ENCODE measurements around the gene GOLPH3L.

The GOLPH3L gene

DNA sequence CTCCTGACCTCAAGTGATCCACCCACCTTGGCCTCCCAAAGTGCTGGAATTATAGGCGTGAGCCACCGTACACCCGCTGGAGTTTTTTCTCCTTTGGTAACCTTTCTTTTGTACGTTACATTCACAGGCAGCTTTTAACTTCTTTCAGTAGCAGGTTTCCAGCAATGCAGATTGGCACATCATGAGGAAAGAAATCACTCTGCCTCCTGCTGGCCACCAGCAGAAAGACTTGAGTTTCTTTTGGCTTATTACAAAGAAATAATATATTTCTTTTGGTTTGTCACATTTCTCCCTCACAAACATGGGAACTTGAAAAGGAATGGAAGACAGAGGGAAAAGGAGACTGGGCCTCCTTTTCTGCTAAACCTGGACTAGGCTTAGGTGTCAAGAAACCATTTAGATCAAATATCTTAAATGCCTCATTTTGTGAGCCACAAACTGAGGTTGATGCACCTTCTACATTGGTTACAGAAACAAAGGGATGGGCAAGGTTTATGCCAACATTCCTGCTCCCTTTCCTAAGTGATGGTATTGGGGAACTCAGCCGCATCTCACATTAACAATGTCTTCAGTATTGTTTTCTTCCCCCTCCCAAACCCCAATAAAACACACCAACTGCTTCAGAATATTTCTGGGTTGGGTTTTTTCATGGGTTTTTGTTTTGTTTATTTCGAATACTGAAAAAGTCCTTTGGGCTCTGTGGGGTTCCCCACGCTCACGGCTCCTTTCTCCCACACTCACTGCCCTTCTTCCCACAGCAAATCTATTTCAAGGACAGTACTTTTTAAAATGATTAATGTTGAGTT lies 75.3 kb downstream of the GOLPH3L start:
- no peak overlapping the region for H3K9ac ChIP-seq (ENCODE audit: insufficient read length, low read depth)

DNA sequence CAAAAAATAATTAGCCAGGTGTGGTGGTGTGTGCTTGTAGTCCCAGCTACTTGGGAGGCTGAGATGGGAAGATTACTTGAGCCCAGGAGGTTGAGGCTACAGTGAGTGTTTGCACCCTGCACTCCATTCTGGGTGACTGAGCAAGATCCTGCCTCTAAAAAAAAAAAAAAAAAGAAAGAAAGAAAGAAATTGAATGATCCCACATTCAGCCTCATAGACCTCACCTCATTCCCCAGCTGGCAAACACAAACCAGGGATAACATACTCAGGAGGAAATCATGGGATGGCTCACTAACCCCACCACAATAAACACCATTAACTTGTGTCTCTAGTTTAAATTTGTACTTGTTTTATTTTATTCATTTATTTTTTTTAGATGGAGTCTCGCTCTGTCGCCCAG lies 76.0 kb downstream of the GOLPH3L start:
- Histone ChIP-seq H3K9ac (ENCODE audit: insufficient read length, low read depth) (no peak overlapping the region), H3K36me3 (ENCODE audit: insufficient read depth, insufficient read length, low read length) (peaks cover 86% of the 10 kb centered on the region), H3K9me3 (ENCODE audit: insufficient read depth, low read length) (no peaks in the 10 kb centered on the region), H3K4me3 (ENCODE audit: insufficient read length, low read depth) (no peak overlapping the region), H3K4me1 (ENCODE audit: insufficient read depth, insufficient read length) (peaks cover 4% of the 10 kb centered on the region), H3K27me3 (ENCODE audit: insufficient read depth, insufficient read length) (no peaks in the 10 kb centered on the region)
- TF ChIP-seq SUZ12 (IDR thresholded peaks at IDR 0.05; ENCODE audit: extremely low read depth, insufficient read depth, insufficient read length) (no peak), ZNF274 (IDR thresholded peaks at IDR 0.05; ENCODE audit: low read depth, low read length) (no peak), YY1 (IDR thresholded peaks at IDR 0.05; ENCODE audit: insufficient read depth, insufficient read length) (no peak)
- DNase-seq (ENCODE audit: low read depth, low spot score): no peak

More for the DNA sequence above, 75.3 kb downstream of the GOLPH3L start:
- DNase-seq (ENCODE audit: low read depth, low spot score): no peak
- Histone ChIP-seq H3K27me3 (ENCODE audit: insufficient read depth, insufficient read length) (no peaks in the 10 kb centered on the region), H3K36me3 (ENCODE audit: insufficient read depth, insufficient read length, low read length) (peaks cover 90% of the 10 kb centered on the region), H3K4me3 (ENCODE audit: insufficient read length, low read depth) (no peak overlapping the region), H3K4me1 (ENCODE audit: insufficient read depth, insufficient read length) (peaks cover 4% of the 10 kb centered on the region), H3K9me3 (ENCODE audit: insufficient read depth, low read length) (no peaks in the 10 kb centered on the region)
- no peak for TF ChIP-seq YY1 (IDR thresholded peaks at IDR 0.05; ENCODE audit: insufficient read depth, insufficient read length)
- TF ChIP-seq ZNF274 (IDR thresholded peaks at IDR 0.05; ENCODE audit: low read depth, low read length): no peak
- no peak for TF ChIP-seq SUZ12 (IDR thresholded peaks at IDR 0.05; ENCODE audit: extremely low read depth, insufficient read depth, insufficient read length)

DNA sequence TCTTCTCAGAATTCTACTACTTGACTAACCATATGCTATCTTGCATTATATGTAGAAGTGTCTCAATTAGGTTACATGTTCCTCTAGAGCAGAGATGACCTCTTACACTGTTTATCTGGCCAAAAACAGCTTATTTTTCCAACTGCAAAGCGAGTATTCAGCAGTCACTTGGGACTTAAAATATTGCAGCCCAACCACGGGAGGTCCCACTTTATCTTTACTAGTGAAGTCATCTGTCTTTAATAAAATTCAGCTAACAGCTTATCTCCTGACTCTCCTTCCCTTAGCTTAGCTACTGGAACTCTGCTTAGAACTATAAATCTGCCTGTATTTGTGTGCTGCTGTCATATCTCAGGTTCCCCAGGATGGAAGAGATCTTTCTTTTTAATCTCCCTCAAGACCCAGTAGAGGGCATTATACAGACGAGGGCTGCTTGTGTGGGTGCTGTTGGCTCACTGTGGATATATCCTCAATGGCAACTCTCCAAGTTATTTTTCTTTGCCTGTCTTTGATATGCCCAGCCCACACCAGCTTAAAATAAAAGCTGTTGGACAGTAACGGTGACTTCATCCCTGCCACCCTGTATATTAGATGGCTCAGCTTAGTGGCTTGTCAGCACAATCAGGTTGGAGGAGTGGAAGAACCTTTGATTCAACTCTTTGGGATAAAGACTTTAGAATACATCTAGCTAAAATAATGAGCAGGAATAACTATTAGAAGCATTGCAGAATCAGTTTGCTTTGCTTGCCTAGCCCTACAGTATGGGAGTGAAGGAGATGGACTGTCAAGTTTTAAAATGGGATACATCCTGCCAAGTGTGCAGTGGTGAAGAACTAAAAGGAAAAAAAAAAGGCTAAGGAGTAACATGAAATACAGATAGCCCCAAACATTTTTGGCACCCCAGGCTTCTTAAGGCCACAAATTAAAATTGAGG lies 77.1 kb downstream of the GOLPH3L start:
- no peak for TF ChIP-seq ZNF274 (IDR thresholded peaks at IDR 0.05; ENCODE audit: low read depth, low read length)
- TF ChIP-seq YY1 (IDR thresholded peaks at IDR 0.05; ENCODE audit: insufficient read depth, insufficient read length): no peak
- no peak for TF ChIP-seq SUZ12 (IDR thresholded peaks at IDR 0.05; ENCODE audit: extremely low read depth, insufficient read depth, insufficient read length)
- H3K27me3 ChIP-seq (ENCODE audit: insufficient read depth, insufficient read length): no peaks in the 10 kb centered on the region
- H3K36me3 ChIP-seq (ENCODE audit: insufficient read depth, insufficient read length, low read length): peaks cover 85% of the 10 kb centered on the region
- H3K4me1 ChIP-seq (ENCODE audit: insufficient read depth, insufficient read length): peaks cover 4% of the 10 kb centered on the region
- DNase-seq (ENCODE audit: low read depth, low spot score): no peak
- H3K9me3 ChIP-seq (ENCODE audit: insufficient read depth, low read length): no peaks in the 10 kb centered on the region
- no peak overlapping the region for H3K4me3 ChIP-seq (ENCODE audit: insufficient read length, low read depth)
- no peak overlapping the region for H3K9ac ChIP-seq (ENCODE audit: insufficient read length, low read depth)

DNA sequence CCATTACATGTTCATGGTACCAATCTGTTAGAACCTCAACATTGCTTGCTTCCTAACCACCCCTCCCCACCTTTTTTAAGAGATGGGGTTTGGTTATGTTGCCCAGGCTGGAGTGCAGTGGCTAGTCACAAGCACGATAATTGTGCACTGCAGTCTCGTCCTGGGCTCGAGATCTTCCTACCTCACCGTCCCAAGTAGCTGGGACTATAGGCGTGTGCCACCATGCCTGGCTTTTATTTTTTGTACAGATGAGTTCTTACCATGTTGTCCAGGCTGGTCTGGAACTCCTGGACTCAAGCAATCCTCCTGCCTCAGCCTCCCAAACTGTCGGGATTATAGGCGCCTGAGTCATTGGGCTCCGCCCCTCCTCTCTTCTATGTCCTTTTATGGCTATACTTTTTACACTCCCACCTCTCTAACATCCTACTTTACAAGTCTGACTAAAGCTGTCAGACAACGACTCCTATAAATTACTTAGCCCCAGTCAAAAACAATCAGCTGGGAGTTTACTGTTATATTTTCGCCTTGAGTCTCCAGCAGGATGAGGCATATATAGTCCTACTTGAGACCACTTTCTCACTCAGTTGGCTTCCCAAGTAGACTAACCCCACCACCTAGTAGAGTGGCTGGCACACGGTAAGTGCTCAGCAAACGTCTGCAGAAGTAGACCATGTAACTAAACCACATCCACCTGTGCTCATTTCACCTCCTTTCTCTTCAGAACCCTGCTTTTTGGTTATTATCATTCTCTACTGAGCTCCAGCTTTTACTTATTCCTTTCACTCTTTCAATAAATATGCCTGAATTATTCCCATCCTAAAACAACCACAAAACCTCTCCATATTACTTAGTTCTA lies 81.4 kb downstream of the GOLPH3L start:
- H3K4me3 ChIP-seq (ENCODE audit: insufficient read length, low read depth): no peak overlapping the region
- no peaks in the 10 kb centered on the region for H3K9me3 ChIP-seq (ENCODE audit: insufficient read depth, low read length)
- H3K36me3 ChIP-seq (ENCODE audit: insufficient read depth, insufficient read length, low read length): peaks cover 58% of the 10 kb centered on the region
- TF ChIP-seq SUZ12 (IDR thresholded peaks at IDR 0.05; ENCODE audit: extremely low read depth, insufficient read depth, insufficient read length): no peak
- TF ChIP-seq ZNF274 (IDR thresholded peaks at IDR 0.05; ENCODE audit: low read depth, low read length): no peak
- no peak for TF ChIP-seq YY1 (IDR thresholded peaks at IDR 0.05; ENCODE audit: insufficient read depth, insufficient read length)
- peaks cover 6% of the 10 kb centered on the region for H3K4me1 ChIP-seq (ENCODE audit: insufficient read depth, insufficient read length)
- no peak overlapping the region for H3K9ac ChIP-seq (ENCODE audit: insufficient read length, low read depth)
- no peaks in the 10 kb centered on the region for H3K27me3 ChIP-seq (ENCODE audit: insufficient read depth, insufficient read length)
- DNase-seq (ENCODE audit: low read depth, low spot score): no peak

DNA sequence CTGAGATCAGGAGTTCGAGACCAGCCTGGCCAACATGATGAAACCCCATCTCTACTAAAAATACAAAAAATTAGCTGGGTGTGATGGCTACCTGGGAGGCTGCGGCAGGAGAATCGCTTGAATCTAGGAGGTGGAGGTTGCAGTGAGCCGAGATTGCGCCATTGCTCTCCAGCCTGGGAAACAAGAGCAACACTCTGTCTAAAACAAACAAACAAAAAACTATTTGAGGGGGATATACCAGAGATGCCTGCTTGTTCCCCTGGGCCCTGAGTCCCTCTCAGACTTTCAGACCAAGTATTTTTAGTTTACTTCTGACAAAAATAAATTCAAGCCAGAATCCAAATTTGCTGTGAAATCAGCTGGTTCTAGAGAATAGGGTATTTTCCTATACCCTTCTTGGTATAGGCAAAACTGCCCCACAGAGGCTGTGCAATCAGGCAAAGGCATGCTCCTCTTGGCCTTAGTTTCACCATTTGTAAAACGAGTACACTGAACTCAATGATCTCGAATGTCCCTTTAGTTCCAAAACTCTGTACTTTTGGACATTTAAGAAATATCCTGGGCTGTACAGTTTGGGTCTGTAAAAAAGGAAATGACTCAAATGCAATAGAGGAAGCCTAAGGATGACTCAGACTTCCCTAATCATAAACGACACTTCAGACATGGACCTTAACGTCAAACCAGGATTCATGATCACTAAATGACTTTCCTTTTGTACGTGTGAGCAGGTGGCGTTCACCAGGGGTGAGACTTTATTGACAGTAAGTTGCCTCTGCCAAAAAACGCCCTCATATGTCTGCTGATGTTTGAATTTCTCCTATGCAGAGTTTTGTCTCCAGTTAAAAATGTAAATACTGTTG lies 83.7 kb downstream of the GOLPH3L start:
- Histone ChIP-seq H3K9ac (ENCODE audit: insufficient read length, low read depth) (no peak overlapping the region), H3K4me1 (ENCODE audit: insufficient read depth, insufficient read length) (peaks cover 6% of the 10 kb centered on the region), H3K36me3 (ENCODE audit: insufficient read depth, insufficient read length, low read length) (peaks cover 43% of the 10 kb centered on the region), H3K4me3 (ENCODE audit: insufficient read length, low read depth) (no peak overlapping the region), H3K27me3 (ENCODE audit: insufficient read depth, insufficient read length) (no peaks in the 10 kb centered on the region), H3K9me3 (ENCODE audit: insufficient read depth, low read length) (no peaks in the 10 kb centered on the region)
- DNase-seq (ENCODE audit: low read depth, low spot score): no peak
- TF ChIP-seq YY1 (IDR thresholded peaks at IDR 0.05; ENCODE audit: insufficient read depth, insufficient read length) (no peak), ZNF274 (IDR thresholded peaks at IDR 0.05; ENCODE audit: low read depth, low read length) (no peak), SUZ12 (IDR thresholded peaks at IDR 0.05; ENCODE audit: extremely low read depth, insufficient read depth, insufficient read length) (no peak)

DNA sequence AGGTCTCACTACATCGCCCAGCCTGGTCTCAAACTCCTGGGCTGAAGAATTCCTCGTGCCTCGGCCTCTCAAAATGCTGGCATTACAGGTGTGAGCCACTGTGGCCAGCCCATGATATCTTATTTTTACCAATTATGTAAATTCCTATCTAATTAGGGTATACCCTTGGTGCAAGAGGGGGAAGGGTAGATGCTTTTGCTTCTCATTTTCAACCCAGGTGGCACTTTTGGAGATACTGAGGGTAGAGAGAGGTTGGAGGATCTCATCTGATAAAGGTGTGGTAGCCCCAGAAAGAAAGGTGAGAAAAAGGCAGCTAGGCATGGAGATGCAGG lies 85.0 kb downstream of the GOLPH3L start:
- H3K4me3 ChIP-seq (ENCODE audit: insufficient read length, low read depth): no peak overlapping the region
- H3K4me1 ChIP-seq (ENCODE audit: insufficient read depth, insufficient read length): peaks cover 6% of the 10 kb centered on the region
- peaks cover 35% of the 10 kb centered on the region for H3K36me3 ChIP-seq (ENCODE audit: insufficient read depth, insufficient read length, low read length)
- H3K9ac ChIP-seq (ENCODE audit: insufficient read length, low read depth): no peak overlapping the region
- no peak for DNase-seq (ENCODE audit: low read depth, low spot score)
- no peaks in the 10 kb centered on the region for H3K27me3 ChIP-seq (ENCODE audit: insufficient read depth, insufficient read length)
- no peaks in the 10 kb centered on the region for H3K9me3 ChIP-seq (ENCODE audit: insufficient read depth, low read length)
- TF ChIP-seq YY1 (IDR thresholded peaks at IDR 0.05; ENCODE audit: insufficient read depth, insufficient read length) (no peak), ZNF274 (IDR thresholded peaks at IDR 0.05; ENCODE audit: low read depth, low read length) (no peak), SUZ12 (IDR thresholded peaks at IDR 0.05; ENCODE audit: extremely low read depth, insufficient read depth, insufficient read length) (no peak)
